ENCODE data around the gene MSANTD1. TPM values are rescaled to one million over a fixed set of nuclear protein-coding genes. Genes with fewer than 3 reads are reported as not detected.

MSANTD1 gene
- 0.71 TPM for total RNA-seq (2021; ENCODE audit: unreplicated experiment)
- 0.29 and 0.39 TPM in 2 replicates for polyA plus RNA-seq (2012)
- Bru-seq, nascent RNA = percentile 32 among the genes with signal in this experiment
- percentile 54 among the genes with signal in this experiment for BruChase-seq, experiment 1, labeled RNA remaining after a 6-hour chase
- BruChase-seq, experiment 2, labeled RNA remaining after a 2-hour chase = percentile 43 among the genes with signal in this experiment
- long read RNA-seq, partial matches to known transcripts = 0 of 1 reads
- long read RNA-seq, other reads (novel, unspliced or antisense) = 1 of 1 reads

GRCh38 chr4:3248811-3249661 is at the start of gene MSANTD1:
MSANTD1 (plus strand) TSS chr4:3249159; CDS start chr4:3249223, 64 bp downstream.
- H3K9ac ChIP-seq (ENCODE audit: low read length) = no peak within 1 kb of the TSS
- DNase-seq (ENCODE audit: low read depth, low spot score) = no peak
- ChIA-PET POLR2A (no interaction called here), RAD21 (ENCODE audit: low non-redundant PET in 1 of 2, low total read pairs in 2 of 2, uncharacterized antibody in 2 of 2, unreplicated experiment in 2 of 2) (no interaction called here), CTCF (no interaction called here)
- no peaks in the 10 kb centered on the region for H4K20me1 ChIP-seq (ENCODE audit: insufficient read depth)
- H3K4me2 ChIP-seq (ENCODE audit: low read length) = no peak within 1 kb of the TSS
- H3K27ac ChIP-seq (ENCODE audit: low read depth, low read length) = no peak within 1 kb of the TSS
- H3K27me3 ChIP-seq (ENCODE audit: insufficient read depth, low read length) = no peaks in the 10 kb centered on the region
- ATAC-seq = no peak
- no peaks in the 10 kb centered on the region for H3K79me2 ChIP-seq (ENCODE audit: insufficient read depth, low read length)
- BruUV-seq (replicated peaks) = no TSS peak
- no peaks in the 10 kb centered on the region for H3K4me1 ChIP-seq (ENCODE audit: control insufficient read depth in 1 of 2, insufficient read depth in 2 of 2, low read length in 2 of 2)
- H3K9me3 ChIP-seq (ENCODE audit: control insufficient read depth in 1 of 2, insufficient read depth in 1 of 2, low read depth in 1 of 2, low read length in 2 of 2) = no peaks in the 10 kb centered on the region
- intact Hi-C loops (cut with micrococcal nuclease) = no loop called here
- H3K9me2 ChIP-seq (ENCODE audit: insufficient read depth) = no peaks in the 10 kb centered on the region
- no peak within 1 kb of the TSS for H2AFZ ChIP-seq (ENCODE audit: low read depth, low read length, poor library complexity, severe bottlenecking)
- H3K4me3 ChIP-seq (replicated peaks in 1 of 2; ENCODE audit: low read depth in 1 of 2, low read length in 2 of 2) = no peak within 1 kb of the TSS
- no peaks in the 10 kb centered on the region for H3K36me3 ChIP-seq (ENCODE audit: control insufficient read depth in 1 of 2, insufficient read depth in 2 of 2, low read length in 2 of 2)
- TF ChIP-seq TCF7L2 (IDR thresholded peaks at IDR 0.05; ENCODE audit: borderline replicate concordance, extremely low read depth, insufficient read depth, insufficient read length) (no peak), JUND (IDR thresholded peaks at IDR 0.05) (no peak), CTCF (IDR thresholded peaks at IDR 0.05 in 2 of 3, conservative IDR thresholded peaks at IDR 0.05 in 1 of 3; ENCODE audit: borderline replicate concordance in 1 of 3, insufficient read depth in 1 of 3, low read depth in 2 of 3, low read length in 2 of 3) (no peak), CBX3 (IDR thresholded peaks at IDR 0.05; ENCODE audit: low read depth) (no peak), SP1 (IDR thresholded peaks at IDR 0.05; ENCODE audit: low read depth) (no peak), EZH2phosphoT487 (IDR thresholded peaks at IDR 0.05; ENCODE audit: borderline replicate concordance) (no peak), RAD21 (IDR thresholded peaks at IDR 0.05; ENCODE audit: low read depth) (no peak), REST (IDR thresholded peaks at IDR 0.05; ENCODE audit: low read depth) (no peak), SIN3A (IDR thresholded peaks at IDR 0.05; ENCODE audit: low read depth) (no peak), SRF (IDR thresholded peaks at IDR 0.05; ENCODE audit: low read depth) (no peak), EZH2 (IDR thresholded peaks at IDR 0.05) (no peak), ELF1 (IDR thresholded peaks at IDR 0.05; ENCODE audit: borderline replicate concordance, low read depth) (no peak), YY1 (IDR thresholded peaks at IDR 0.05; ENCODE audit: extremely low read depth, insufficient replicate concordance, low read depth, low read length) (no peak), EGR1 (IDR thresholded peaks at IDR 0.05; ENCODE audit: low read depth) (no peak), MAX (IDR thresholded peaks at IDR 0.05) (no peak), POLR2A (IDR thresholded peaks at IDR 0.05; ENCODE audit: borderline replicate concordance, extremely low read depth, insufficient read depth, insufficient read length) (no peak), ZFX (IDR thresholded peaks at IDR 0.05) (no peak), FOSL1 (IDR thresholded peaks at IDR 0.05; ENCODE audit: low read depth) (no peak), CEBPB (IDR thresholded peaks at IDR 0.05; ENCODE audit: low read depth) (no peak), ATF3 (IDR thresholded peaks at IDR 0.05) (no peak)

Data from HCT116 (cell line).